GM19238 (cell line): ENCODE results near the gene CDK9.
"Not testable (repeated sequence)": the region's sequence is repeated elsewhere in the genome, so short reads cannot be mapped to it uniquely, and the experiment has no call there.

Source experiments
- DNase-seq: peaks from one replicate; pipeline ENCODE4 v3.0.0; 2011; ENCODE audit warnings: low spot score; ENCODE audit not compliant: insufficient read length

The CDK9 gene

GRCh38 chr9:127785933-127786772, at the start of gene CDK9:
CDK9 (plus strand) TSS chr9:127786034; CDS start chr9:127786149, 115 bp downstream.
- DNase-seq = peak; percentile 92

GRCh38 chr9:127738666-127739065, 47.2 kb upstream of the CDK9 start:
- DNase-seq = no peak

GRCh38 chr9:127739614-127740330, 46.1 kb upstream of the CDK9 start:
- no peak for DNase-seq

- no peak for DNase-seq
These were observed 43.9 kb upstream of the CDK9 start for GRCh38 chr9:127741831-127742434.

DNA sequence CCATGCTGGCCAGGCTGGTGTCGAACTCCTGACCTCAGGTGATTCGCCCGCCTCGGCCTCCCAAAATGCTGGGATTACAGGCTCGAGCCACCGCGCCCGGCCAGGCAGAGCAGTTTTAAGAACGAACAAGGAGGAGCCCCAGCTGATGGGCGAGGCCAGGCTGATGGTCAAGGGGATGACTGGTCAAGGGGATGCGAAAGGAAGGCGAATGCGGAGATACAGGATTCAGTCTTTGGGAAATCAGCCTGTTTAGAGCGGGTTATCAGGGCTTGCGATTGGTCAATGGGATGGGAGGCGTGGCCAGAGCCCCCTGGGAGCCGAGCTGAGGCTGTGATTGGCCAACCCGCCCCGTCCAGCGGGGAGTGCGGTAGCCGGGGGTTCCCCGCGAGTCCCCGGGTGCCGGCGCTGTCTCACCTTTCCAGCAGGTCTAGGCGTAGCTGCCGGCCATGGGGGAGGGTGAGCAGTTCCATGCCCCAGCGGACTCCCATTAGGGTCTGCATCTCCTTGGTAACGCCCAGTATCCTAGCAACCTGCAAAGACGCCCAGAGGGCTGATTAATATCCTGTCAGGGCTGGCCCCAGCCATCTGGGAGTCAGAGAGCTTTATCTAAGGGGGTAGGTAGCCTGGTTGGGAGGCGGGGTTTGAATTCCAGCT, 43.3 kb upstream of the CDK9 start:
- no peak for DNase-seq

- no peak for DNase-seq
These were observed 41.3 kb upstream of the CDK9 start for GRCh38 chr9:127744398-127745110.

- DNase-seq = no peak
These were observed 38.8 kb upstream of the CDK9 start for GRCh38 chr9:127746959-127747569.

DNA sequence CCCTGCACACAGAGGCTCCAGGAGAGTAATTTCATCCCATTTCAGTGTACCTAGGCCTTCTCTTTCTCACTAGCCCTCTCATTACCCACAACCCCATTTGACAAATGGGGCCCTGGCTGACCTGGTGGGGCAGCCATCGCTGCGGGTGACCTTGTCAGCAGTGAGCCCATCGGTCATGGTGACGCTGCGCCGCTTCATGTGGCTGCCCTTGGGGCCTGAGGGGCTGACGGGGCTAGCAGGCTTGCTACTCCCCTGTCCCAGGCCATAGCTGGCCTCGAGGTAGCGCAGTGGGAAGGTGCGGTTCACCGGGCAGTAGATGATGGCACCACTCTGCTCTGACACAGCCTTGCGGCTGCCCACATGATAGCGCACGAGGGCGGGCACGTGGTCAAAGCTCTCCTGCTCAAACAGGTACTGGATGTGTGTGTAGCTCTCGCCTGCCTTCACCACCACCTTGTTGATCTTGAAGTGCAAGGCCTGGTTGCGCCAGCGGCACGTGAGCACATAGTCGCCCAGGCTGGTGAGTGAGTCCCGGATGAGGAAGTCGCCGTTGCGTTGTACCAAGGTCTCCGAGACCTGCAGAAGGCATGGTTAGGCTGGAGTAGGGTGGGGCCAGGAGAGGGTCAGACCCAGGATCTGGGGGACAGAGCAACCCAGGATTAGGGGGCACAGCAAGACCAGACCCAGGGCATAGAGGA, 36.6 kb upstream of the CDK9 start:
- no peak for DNase-seq

- no peak for DNase-seq
These were observed 34.4 kb upstream of the CDK9 start for GRCh38 chr9:127751269-127752054.

DNA sequence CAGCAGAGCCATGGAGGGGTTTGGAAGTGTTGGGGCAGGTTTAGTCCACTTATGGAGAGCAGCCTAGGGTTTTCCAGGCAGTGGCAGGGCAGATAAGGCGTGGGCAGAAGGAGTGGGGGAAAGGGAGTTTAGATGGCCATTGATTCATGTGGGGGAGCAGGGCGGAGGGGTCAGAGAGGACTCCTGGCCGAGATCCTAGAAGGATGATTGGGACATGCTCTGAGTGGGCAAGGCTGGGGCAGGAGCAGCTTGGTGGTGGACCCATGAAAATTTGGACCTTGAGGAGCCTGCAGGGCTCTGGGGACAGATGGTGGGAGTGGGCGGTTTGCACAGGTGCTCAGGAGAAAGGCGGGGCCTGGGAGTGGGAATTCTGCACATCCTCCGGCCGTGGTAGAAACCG, 32.7 kb upstream of the CDK9 start:
- no peak for DNase-seq

DNA sequence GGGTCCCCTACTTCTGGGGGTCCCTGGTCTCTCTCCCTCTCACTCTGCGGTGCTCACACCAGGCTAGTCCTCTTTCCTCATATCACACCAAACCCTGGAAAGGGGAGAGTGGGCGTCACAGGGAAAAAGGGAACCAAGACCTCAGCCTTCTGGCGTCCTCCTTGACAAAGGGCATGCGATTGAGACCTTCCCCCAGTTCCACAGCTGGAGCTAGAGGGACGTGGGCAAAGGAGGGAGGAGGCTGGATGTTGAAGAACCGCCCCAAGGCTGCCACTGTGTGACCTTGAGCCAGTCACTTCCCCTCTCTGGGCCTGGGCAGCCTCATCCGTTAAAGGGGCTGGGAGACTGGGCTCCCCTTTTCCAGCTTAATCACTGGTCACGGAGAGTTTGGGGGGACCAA, 32.2 kb upstream of the CDK9 start:
- no peak for DNase-seq

DNA sequence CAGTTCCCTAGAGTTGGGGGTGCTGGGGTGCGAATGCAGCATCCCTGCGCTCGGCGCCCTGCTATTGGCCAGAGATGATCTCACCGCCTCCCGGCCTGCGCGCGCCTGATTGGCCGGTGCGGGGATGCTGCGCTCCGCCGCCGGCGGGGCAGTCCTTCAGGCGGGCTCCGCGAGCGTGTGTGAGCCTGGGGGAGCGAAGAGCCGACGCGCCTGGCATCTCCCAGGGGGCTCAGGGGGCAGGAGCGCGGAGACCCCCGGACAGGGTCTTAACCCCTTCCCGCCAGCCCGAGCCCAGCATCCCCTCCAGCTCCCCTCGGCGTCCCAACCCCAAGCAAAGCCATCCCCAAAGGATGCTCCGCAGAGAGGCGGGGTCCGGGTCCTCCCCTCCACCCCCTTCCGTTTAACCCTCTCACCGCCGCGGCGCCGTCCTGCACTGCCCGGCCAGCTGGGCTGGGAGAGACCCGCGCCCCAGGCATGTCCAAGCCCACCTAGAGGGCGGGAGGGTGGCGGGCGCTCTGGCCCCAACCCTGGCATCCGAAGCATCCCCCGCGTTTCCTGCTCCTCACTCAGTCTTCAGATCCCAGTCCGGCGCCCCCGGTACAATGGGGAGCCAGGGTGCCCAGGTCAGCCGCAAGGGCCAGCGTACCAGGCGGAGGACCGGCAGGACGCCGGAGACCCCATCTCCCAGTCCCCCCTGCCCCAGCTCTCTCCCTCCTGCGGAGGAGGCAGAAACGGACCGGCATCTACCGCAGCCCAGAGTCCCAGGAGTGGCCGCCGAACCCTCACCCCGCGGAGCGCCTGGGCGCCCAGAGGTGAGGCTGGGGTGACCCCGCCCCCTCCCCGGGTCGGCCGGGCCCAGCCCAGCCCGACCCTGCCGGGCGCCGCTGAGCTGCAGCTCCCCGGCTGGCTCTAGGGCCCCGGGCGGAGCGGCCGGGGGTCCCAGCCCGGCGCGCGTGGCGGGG, 31.5 kb upstream of the CDK9 start:
- DNase-seq = no peak

DNA sequence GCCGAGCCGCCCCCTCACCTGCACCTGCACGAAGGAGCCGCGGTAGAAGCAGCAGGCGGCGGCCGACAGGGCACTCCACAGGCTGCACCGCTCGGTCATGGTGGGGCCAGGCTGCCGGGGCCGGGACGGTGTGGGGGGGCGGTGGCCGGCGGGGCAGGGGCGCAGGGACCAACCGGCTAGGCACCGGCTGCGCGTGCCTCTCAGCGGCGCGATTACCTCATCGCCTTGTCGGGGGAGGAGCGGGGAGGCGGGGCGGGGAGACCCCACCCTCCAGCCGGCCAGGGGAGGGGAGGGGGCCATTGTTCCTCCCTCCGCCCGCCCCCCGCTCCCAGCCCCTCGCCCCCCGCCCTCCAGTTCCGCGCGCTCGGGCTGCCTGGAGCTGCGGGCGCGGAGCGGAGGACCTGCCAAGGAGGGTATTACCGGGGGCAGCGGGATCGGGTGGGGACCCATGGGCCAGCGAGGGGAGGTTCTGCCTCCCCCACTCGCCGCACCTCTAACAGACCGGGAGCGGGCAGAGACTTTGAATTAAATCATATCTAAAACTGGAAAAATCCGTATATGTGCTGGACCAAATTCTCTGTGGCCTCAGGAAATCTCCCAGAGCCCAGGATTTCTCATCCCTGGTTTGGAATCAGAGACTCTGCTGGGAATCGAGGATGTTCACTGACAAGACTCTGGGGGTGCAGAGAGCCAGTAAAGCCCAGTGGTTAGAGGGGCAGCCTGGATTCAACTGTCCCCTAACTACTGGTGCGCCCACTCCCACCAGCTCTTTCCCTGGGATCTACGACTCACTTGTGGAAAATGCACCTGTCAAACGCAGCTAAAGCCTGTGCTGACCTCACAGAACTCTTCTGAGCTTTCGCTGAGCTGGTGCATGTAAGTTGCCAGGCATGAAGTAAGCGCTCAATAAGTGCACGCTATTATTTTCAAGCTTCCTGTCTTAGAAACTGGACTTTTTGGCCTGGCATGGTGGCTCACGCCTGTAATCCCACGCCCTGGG, 30.5 kb upstream of the CDK9 start:
- DNase-seq = no peak

DNA sequence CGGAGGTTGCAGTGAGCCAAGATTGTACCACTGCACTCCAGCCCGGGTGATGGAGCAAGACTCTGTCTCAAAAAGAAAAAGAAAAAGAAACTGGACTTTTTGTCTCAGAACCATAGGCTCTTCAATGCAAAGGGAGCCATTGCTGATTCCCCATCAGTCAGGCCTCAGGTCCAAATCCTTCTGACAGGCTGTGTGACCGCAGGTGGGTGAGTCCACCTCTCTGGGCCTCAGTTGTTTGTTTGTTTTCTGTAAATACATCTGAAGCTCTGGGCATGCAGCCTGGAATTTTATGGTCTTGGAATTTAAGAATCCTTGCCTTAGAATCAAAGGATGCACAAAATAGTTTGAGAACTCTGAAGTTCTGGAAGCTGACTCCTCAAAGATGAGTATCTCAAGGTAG, 29.6 kb upstream of the CDK9 start:
- no peak for DNase-seq

GRCh38 chr9:127756776-127757175, 29.1 kb upstream of the CDK9 start:
- DNase-seq = not testable (repeated sequence)

GRCh38 chr9:127758843-127759242, 27.0 kb upstream of the CDK9 start:
- no peak for DNase-seq

DNA sequence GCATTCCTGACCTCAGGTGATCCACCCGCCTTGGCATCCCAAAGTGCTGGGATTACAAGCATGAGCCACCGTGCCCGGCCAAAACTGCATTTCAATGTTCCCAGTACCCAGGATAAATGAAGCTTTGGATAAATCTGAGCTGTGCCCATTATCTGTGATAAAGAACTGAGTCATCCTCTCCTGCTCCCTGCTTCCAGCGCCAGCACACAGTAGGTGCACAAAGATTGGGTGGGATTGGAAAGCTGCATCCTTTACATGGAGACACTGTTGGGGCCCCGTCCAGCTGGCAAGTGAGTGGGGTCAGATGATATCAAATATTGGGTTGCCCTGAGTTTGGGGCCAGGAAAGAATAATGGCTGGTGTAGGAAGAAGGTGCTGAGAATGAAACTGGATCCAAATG, 24.8 kb upstream of the CDK9 start:
- DNase-seq = no peak
